ENCODE measurements around the gene GRID1. TPM values are rescaled to one million over a fixed set of nuclear protein-coding genes. Genes with fewer than 3 reads are reported as not detected.

GRID1 gene
- total RNA-seq, 1 donor from 2014 or later: 2.7 TPM

GRCh38 chr10:85610381-85611092 lies 756.1 kb downstream of the GRID1 start:
- no peak for DNase-seq

GRCh38 chr10:85609509-85609908 lies 757.1 kb downstream of the GRID1 start:
- DNase-seq: no peak

GRCh38 chr10:85608706-85609105 lies 757.9 kb downstream of the GRID1 start:
- DNase-seq: no peak

- DNase-seq: no peak
Observed at GRCh38 chr10:85607043-85607695, 759.4 kb downstream of the GRID1 start.

- no peak for DNase-seq
Observed at GRCh38 chr10:85606401-85606800, 760.2 kb downstream of the GRID1 start.

- no peak for DNase-seq
Observed at GRCh38 chr10:85604884-85605283, 761.7 kb downstream of the GRID1 start.

- no peak for DNase-seq
Observed at GRCh38 chr10:85604136-85604725, 762.4 kb downstream of the GRID1 start.

- DNase-seq: no peak
Observed at GRCh38 chr10:85603151-85603940, 763.2 kb downstream of the GRID1 start.

- DNase-seq: no peak
Observed at GRCh38 chr10:85602713-85603112, 763.9 kb downstream of the GRID1 start.

- DNase-seq: no peak
Observed at GRCh38 chr10:85602306-85602705, 764.3 kb downstream of the GRID1 start.

- no peak for DNase-seq
Observed at GRCh38 chr10:85601526-85601925, 765.1 kb downstream of the GRID1 start.

- no peak for DNase-seq
Observed at GRCh38 chr10:85600744-85601081, 765.9 kb downstream of the GRID1 start.

- no peak for DNase-seq
Observed at GRCh38 chr10:85600026-85600743, 766.4 kb downstream of the GRID1 start.

- no peak for DNase-seq
Observed at GRCh38 chr10:85599081-85599480, 767.5 kb downstream of the GRID1 start.

GRCh38 chr10:85598646-85599045 lies 767.9 kb downstream of the GRID1 start:
- DNase-seq: no peak

GRCh38 chr10:85597006-85597405 lies 769.6 kb downstream of the GRID1 start:
- no peak for DNase-seq

GRCh38 chr10:85596389-85596788 lies 770.2 kb downstream of the GRID1 start:
- no peak for DNase-seq

- DNase-seq: no peak
Observed at GRCh38 chr10:85594239-85594638, 772.4 kb downstream of the GRID1 start.

- DNase-seq: no peak
Observed at GRCh38 chr10:85593226-85593772, 773.3 kb downstream of the GRID1 start.

GRCh38 chr10:85581371-85581770 lies 785.2 kb downstream of the GRID1 start:
- DNase-seq: no peak

GRCh38 chr10:85580585-85580984 lies 786.0 kb downstream of the GRID1 start:
- no peak for DNase-seq

GRCh38 chr10:85578860-85579259 lies 787.7 kb downstream of the GRID1 start:
- DNase-seq: no peak
